Adipose tissue (tissue), 3 donors: ENCODE data around the gene EPS15. TPM values are rescaled to one million over a fixed set of nuclear protein-coding genes. Genes with fewer than 3 reads are reported as not detected.
"Not testable (repeated sequence)": the region's sequence is repeated elsewhere in the genome, so short reads cannot be mapped to it uniquely, and the experiment has no call there.

Experiments used
- H3K27ac ChIP-seq: one replicate; pipeline ENCODE4 v1.5.1; 2013; ENCODE audit warnings: low read depth, low read length
- WGBS, 3 donors: extraction: QIAGEN DNeasy Blood & Tissue Kit; methylation state at CpG; one replicate each; pipeline ENCODE4 v1.1.7; 2013; 5-methylcytosine and 5-hydroxymethylcytosine counted together
- polyA plus RNA-seq, 3 donors: library from polyadenylated mRNA; stranded (reverse); fragments of 200-250 nt; gene quantifications; one replicate each; pipeline ENCODE4 v1.2.3, GENCODE V29; 2013
- donor health status: healthy with polysubstance abuse.
- donor health status: Bipolar disorder and iron deficiency.
- donor health status: healthy.

EPS15 gene
- polyA plus RNA-seq, 3 donors, result 7.9 to 38.2 (median 16.1) TPM

- no peak overlapping the region for H3K27ac ChIP-seq
- WGBS, 3 donors, result 97 to 99% (median 98%) methylated on average over 5 of the region's 5 CpGs
These were observed 75.5 kb downstream of the EPS15 start for GRCh38 chr1:51443555-51443954.

GRCh38 chr1:51442616-51443015 is 76.5 kb downstream of the EPS15 start:
- H3K27ac ChIP-seq, result no peak overlapping the region

GRCh38 chr1:51442198-51442597 is 76.9 kb downstream of the EPS15 start:
- no peak overlapping the region for H3K27ac ChIP-seq

More at GRCh38 chr1:51442616-51443015, 76.5 kb downstream of the EPS15 start:
- 63 to 84% (median 64%) methylated on average over 1 of the region's 1 CpG for WGBS, 3 donors

GRCh38 chr1:51439895-51440294 is 79.2 kb downstream of the EPS15 start:
- H3K27ac ChIP-seq, result no peak overlapping the region
- 65 to 91% (median 91%) methylated on average over 4 of the region's 4 CpGs for WGBS, 3 donors

GRCh38 chr1:51439053-51439452 is 80.0 kb downstream of the EPS15 start:
- no peak overlapping the region for H3K27ac ChIP-seq

GRCh38 chr1:51437391-51437790 is 81.7 kb downstream of the EPS15 start:
- 97 to 99% (median 98%) methylated on average over 6 of the region's 6 CpGs for WGBS, 3 donors
- not testable (repeated sequence) for H3K27ac ChIP-seq

- WGBS, 3 donors, result 93 to 95% (median 93%) methylated on average over 5 of the region's 5 CpGs
- H3K27ac ChIP-seq, result no peak overlapping the region
These were observed 83.2 kb downstream of the EPS15 start for GRCh38 chr1:51435878-51436277.

- WGBS, 3 donors, result 40 to 51% (median 47%) methylated on average over 2 of the region's 2 CpGs
- H3K27ac ChIP-seq, result no peak overlapping the region
These were observed 85.0 kb downstream of the EPS15 start for GRCh38 chr1:51433972-51434510.

GRCh38 chr1:51433269-51433971 is 85.6 kb downstream of the EPS15 start:
- H3K27ac ChIP-seq, result no peak overlapping the region
- WGBS, 3 donors, result 61 to 86% (median 64%) methylated on average over 4 of the region's 4 CpGs

- H3K27ac ChIP-seq, result no peak overlapping the region
These were observed 86.9 kb downstream of the EPS15 start for GRCh38 chr1:51432146-51432545.

- H3K27ac ChIP-seq, result no peak overlapping the region
- WGBS, 3 donors, result 94 to 97% (median 95%) methylated on average over 1 of the region's 1 CpG
These were observed 91.6 kb downstream of the EPS15 start for GRCh38 chr1:51427438-51427837.

GRCh38 chr1:51425955-51426354 is 93.1 kb downstream of the EPS15 start:
- no peak overlapping the region for H3K27ac ChIP-seq
- 76 to 90% (median 85%) methylated on average over 3 of the region's 3 CpGs for WGBS, 3 donors

- H3K27ac ChIP-seq, result no peak overlapping the region
- WGBS, 3 donors, result 96 to 100% (median 99%) methylated on average over 1 of the region's 1 CpG
These were observed 93.8 kb downstream of the EPS15 start for GRCh38 chr1:51425273-51425672.

GRCh38 chr1:51423073-51423821 is 95.8 kb downstream of the EPS15 start:
- 67 to 84% (median 75%) methylated on average over 7 of the region's 7 CpGs for WGBS, 3 donors

GRCh38 chr1:51422367-51423072 is 96.5 kb downstream of the EPS15 start:
- 69 to 79% (median 73%) methylated on average over 8 of the region's 8 CpGs for WGBS, 3 donors
- H3K27ac ChIP-seq, result no peak overlapping the region

More at GRCh38 chr1:51423073-51423821, 95.8 kb downstream of the EPS15 start:
- H3K27ac ChIP-seq, result no peak overlapping the region

GRCh38 chr1:51421964-51422363 is 97.1 kb downstream of the EPS15 start:
- no peak overlapping the region for H3K27ac ChIP-seq

- no peak overlapping the region for H3K27ac ChIP-seq
These were observed 98.0 kb downstream of the EPS15 start for GRCh38 chr1:51420867-51421627.

GRCh38 chr1:51418384-51418959 is 100.6 kb downstream of the EPS15 start:
- 91 to 100% (median 95%) methylated on average over 2 of the region's 2 CpGs for WGBS, 3 donors
- H3K27ac ChIP-seq, result no peak overlapping the region

More at GRCh38 chr1:51420867-51421627, 98.0 kb downstream of the EPS15 start:
- 83 to 88% (median 84%) methylated on average over 2 of the region's 2 CpGs for WGBS, 3 donors
